CD4-positive, alpha-beta T cell treated with Interleukin-2 at 100 ng/mL for 4 hours (primary cell): ENCODE results near the gene GAB4.
"Not testable (repeated sequence)": the region's sequence is repeated elsewhere in the genome, so short reads cannot be mapped to it uniquely, and the experiment has no call there.

Experiments
- DNase-seq: peaks from one replicate; pipeline ENCODE4 v3.0.0-alpha.2; 2020; ENCODE audit warnings: low spot score

Gene GAB4, protein sequence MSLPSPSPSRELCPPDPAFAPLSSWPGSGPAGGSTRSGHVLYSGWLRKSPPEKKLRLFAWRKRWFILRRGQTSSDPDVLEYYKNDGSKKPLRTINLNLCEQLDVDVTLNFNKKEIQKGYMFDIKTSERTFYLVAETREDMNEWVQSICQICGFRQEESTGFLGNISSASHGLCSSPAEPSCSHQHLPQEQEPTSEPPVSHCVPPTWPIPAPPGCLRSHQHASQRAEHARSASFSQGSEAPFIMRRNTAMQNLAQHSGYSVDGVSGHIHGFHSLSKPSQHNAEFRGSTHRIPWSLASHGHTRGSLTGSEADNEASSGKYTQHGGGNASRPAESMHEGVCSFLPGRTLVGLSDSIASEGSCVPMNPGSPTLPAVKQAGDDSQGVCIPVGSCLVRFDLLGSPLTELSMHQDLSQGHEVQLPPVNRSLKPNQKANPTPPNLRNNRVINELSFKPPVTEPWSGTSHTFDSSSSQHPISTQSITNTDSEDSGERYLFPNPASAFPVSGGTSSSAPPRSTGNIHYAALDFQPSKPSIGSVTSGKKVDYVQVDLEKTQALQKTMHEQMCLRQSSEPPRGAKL

DNA sequence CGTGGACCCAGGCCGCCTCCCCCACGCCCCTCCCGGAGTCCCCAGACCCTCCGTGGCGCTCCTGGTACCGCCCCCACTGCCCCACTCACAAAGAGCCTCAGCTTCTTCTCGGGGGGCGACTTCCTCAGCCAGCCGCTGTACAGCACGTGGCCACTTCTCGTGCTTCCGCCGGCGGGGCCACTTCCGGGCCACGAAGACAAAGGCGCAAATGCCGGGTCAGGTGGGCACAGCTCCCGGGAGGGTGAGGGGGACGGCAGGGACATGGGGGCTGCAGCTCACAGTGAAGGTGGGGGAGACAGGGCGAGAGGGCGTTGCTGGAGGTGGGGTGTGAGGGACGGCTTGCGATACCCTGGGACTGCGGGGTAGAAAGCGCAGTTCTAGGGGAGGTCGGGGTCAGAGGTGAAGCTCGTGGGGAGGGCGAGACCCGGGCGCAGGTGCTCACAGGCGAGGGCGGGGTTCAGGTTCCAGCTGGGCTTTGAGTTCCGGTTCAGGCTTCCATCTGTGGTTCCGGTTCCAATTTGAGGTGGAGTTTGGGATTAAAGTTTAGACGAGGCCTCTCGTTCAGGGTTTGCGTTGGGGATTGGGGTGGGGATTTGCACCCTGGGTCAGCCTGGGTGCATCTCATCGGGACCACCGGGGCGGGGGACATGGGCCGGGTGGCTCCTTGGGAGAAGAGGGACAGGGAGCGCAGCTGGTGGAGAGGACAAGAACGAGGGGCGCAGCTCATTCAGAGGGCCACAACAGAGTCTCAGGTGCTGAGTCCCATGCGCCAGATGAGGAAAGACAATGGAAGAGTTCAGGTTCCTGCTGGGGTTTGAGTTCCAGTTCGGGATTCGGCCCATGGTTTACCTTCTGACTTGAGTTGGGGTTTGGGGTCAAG, at the start of gene GAB4:
TSS of gene GAB4 (minus strand) at position 371 of the 880 bp plus-strand sequence. CDS start at position 263, 108 bp downstream.
- DNase-seq: no peak

DNA sequence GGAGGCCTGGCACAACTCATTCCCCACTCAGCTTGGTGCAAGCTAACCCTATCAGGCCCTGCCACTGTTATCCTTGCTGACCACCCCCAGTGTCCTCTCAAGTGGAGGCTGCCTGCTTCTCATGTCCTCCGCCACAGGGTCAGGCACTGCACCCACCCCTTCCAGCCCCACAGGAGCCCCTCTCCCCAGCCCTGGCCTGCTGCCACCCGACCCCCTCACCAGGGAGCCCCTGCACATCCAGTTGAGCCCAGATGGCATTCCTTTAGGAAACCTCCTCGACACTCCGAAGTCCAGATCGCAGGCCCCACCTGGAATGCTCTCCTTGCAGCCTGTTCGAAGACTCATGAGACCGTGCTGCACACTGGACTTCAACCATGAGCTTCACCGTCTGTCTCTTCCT, 48.8 kb upstream of the GAB4 start:
- DNase-seq: no peak

DNA sequence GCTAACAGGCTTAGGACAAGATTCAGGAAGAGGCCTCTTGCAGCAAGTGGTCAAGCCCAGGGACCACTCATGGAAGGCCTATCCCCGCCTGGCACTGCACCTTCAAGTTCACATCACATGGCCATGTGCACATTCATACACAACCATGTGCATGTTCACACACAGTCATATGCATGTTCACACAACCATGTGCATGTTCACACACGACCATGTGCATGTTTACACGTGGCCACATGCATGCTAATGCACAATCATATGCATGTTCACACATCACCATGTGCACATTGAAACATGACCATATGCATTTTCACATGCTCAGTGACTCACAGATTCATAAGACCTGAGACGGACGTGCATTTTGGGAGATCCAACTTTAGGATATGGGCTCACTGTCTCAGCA, 48.0 kb upstream of the GAB4 start:
- DNase-seq: no peak

DNA sequence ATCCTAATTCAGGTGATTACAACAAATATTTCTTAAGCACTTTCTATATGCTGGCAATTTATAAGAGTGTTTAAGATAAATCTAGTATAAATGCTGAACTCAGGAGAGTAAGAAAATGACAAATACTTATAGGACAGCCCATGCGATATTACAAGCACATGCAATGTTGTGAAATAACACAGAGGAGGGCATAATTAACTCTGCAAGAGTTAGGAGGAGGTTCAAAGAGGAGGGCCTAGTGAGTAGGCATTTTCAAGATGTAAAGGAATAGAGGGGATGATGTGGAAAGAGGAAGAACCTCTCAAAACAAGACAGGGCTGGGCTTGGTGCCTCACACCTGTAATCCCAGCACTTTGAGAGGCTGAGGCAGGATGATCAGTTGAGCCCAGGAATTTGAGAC, 39.6 kb upstream of the GAB4 start:
- no peak for DNase-seq

DNA sequence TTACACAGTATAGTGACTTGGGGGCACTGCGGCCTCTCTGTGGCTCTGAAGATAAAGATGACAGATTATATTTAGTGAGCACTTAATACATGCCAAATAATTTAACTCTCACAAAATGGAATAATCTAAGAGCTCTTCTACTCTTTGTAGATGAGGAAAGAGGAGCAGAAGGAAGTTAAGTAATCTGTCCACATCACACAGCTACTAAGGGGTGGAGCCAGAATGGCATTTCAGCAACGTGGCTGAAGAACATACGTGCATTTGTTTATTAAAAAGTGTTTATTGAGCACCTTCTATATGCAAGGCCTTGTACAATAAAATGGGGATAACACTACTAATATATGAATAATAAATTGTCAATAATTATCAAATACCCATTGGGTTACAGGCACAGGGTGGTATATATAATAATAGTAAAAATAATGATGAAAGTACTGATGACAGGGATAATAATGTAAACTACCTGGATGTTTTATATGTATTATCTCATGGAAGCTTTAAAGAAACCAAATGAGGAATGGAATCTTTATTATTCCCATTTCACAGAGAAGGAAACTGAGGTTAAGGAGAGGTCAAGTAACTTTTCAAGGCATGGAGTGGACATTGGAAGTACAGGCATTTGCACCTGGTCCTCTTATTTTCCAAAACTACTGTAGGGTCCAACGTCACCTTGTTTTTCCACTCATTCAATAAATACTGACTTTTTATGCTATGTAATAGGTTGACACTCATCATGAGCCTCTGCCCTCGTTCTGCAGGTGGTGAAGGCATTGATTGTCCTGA, 38.7 kb upstream of the GAB4 start:
- no peak for DNase-seq

DNA sequence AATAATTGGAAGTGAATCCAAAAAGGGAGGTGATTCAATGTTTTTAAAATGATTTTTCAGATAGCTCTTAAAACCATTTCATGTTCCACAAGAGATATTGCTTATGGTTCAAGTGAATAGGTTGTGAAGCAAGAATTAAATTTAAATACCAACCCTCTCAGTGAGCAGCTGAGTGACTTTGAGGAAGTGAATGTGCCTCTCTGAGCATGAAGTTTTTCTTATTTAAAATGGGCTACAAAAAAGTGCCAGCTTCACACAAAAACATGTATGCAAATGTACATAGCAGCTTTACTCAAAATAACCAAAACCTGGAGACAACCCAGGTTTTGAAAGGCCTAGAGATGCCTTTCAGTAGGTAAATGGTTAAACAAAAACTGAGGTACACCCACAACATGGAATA, 35.5 kb upstream of the GAB4 start:
- DNase-seq: no peak

DNA sequence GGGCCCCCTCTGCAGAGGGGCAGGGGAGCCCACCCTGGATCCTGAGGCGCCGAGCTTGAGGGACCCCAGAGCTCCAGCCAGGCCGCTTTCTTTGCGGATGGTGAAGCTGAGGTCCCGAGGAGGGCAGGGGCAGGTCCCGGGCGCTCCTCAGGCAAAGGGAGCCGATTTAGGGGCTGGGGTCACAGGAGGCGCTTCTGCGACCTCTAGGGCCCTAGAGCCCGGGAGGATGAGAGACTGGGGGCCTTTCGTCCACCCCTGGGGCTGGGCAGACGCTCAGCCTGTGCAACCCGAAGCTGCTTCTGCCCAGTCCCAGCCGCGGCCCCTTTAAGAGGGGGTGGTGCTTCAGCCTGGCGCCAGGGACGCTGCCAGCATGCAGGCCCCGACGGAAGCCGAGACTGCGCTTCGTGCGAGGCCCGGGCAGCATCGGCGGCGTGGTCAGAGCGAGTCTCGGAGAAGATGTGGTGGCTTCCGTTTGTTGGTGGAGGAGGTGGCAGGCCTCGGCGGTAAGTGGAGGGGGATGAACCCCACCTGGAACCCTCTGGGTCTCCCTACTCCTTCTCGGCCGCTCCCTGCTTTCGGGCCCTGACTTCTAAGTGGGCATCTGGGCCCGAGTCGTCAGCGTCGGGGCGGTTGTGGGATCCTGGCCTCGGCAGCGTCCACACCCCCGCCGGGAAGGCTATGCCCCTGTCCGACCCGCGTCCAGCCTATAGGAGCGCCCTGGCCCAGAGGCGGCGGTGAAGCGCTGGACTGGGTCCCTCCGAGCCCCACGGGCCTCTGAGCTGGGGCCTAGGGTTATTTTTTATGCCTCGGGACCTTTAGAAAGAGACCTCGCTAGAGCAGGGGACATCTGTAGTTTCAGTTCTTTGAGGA, 29.1 kb upstream of the GAB4 start:
- DNase-seq: not testable (repeated sequence)

DNA sequence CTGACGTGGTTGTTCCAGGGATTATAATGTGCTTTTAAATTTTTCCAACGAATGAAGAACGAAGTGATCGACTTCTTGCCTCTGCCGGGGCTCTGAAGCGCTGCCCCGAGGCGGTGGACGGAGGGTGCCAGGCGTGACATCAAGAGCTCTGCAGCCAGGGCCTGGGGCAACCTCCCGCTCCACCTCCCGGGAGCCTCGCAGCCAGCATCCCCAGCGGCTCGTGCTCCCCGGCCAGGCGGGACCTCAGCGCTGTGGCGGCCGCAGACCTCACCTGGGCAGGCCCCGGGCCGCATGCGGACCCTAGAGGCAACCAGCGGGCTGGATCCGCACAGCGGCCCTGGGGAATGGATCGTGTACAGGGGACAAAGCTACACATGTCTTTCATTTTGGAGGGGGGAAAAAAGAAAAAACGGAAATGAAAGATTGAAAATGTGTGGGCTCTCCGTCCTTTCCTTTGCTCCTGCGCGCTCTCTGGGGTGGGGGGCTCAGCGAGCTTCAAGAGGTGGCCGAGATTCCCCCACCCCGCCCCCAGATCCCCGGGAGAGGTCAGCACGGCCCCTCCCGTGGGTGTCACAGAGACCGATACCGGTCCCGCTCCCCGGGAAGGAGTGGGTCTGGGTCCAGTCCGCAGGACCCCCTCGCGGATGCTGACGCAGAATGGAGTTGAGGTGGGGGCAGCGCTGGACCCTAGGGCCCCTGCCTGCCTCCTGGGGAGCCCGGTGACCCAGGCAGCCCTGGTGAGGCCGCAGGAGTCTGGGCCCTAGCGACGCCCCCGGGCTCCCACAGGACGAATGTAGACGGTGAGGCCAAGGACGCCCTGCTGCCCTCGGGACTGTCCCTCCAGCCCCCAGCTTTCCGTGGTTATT, 28.2 kb upstream of the GAB4 start:
- not testable (repeated sequence) for DNase-seq

DNA sequence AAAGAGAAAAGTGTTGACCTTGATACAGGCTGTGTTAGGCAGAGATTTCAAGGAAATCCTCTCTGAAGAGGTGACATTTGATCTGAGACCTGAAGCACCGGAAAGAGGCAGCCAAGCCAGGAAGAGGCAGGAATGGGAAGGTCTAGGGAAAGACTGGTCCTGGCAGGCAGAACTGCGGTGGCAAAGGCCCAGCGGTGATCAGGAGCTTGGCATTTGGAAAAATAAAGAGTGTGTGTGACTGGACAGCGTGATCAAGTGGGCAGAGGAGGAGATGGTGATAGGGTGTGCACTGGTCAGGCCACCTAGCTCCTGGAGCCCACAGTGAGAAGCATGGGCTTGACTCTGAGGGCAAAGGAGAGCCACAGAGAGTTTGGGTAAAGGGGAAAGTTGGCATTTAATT, 27.2 kb upstream of the GAB4 start:
- DNase-seq: no peak

DNA sequence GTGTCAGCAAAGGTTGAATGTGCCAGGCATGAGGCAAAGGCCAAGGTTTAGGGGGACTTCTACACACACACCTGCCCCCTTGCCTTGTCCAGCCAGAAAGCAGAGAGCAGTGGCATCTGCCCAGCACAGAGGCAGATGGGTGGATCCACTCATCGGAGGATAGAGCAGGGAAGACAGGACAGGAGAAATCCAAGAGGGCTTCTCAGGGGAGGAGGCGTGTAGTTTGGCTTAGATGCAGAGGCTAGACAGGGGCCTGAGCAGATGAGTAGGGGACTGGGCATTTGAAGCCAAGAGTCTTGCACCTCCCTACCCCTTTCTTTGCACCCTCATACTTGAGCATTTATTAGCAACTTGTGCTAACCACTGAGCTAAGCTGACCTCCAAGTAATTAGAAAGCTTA, 26.5 kb upstream of the GAB4 start:
- DNase-seq: not testable (repeated sequence)

DNA sequence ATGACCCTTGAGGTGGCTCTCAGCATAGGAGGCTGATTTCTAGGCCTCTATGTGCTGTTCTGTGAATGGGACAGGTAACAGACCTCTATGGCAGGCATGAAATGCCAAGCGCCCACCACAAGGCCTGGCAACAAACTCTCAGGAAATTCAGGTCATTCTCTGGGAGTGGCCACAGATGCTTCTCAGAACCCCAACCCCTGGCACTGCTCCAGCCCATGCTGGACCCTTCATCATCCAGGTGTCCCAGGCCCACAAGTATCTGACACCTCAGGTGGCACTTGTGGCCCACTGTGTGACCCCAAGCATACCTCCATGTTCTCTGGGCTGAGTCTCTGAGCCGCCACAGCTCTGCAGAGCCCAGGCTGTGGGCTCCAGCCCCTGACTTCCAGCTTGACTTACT, 24.3 kb upstream of the GAB4 start:
- not testable (repeated sequence) for DNase-seq

DNA sequence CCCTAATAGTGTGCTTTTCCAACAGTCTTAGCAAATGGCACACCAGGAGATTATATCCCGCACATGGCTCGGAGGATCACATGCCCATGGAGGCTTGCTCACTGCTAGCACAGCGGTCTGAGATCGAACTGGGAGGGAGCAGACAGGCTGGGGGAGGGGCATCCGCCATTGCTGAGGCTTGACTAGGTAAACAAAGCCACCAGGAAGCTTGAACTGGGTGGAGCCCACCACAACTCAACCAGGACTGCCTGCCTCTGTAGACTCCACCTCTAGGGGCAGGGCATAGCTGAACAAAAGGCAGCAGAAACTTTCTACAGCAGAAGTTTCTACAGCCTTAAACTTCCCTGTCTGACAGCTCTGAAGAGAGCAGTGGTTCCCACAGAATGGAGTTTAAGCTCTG, 16.4 kb upstream of the GAB4 start:
- DNase-seq: not testable (repeated sequence)

DNA sequence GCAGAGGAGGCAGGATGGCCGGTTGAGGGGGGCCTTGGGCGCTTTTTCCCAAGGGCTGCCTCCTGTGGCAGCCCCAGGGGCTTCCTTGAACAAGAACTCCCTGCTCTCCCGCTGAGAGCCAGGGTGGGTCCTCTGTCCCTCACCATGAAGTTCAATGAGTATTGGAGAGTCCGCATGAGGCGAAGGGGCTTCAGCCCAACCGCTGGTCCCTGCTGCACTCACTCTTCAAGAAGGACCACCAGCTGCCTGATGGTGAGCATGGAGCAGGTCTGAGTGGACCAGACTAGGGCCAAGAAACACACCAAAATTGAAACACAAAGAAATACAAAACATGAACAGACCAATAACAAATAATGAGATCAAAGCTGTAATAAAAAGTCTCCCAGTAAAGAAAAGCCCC, 7.5 kb upstream of the GAB4 start:
- DNase-seq: not testable (repeated sequence)

DNA sequence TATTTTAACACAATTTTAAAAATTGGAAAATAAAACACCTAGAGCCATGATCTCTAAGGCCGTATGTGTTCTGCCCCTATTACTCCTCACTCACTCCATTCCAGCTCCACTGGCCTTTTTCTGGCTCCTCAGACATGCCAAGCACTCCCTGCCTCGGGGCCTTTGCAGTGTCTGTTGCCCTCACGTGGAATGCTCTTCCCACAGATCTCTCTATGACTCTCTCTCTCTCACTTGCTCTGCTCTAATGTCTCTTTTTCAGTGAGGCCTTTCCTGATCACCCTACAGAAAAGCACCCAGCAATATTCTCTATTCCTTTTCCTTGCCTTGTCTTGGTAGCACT, 6.0 kb upstream of the GAB4 start:
- not testable (repeated sequence) for DNase-seq

DNA sequence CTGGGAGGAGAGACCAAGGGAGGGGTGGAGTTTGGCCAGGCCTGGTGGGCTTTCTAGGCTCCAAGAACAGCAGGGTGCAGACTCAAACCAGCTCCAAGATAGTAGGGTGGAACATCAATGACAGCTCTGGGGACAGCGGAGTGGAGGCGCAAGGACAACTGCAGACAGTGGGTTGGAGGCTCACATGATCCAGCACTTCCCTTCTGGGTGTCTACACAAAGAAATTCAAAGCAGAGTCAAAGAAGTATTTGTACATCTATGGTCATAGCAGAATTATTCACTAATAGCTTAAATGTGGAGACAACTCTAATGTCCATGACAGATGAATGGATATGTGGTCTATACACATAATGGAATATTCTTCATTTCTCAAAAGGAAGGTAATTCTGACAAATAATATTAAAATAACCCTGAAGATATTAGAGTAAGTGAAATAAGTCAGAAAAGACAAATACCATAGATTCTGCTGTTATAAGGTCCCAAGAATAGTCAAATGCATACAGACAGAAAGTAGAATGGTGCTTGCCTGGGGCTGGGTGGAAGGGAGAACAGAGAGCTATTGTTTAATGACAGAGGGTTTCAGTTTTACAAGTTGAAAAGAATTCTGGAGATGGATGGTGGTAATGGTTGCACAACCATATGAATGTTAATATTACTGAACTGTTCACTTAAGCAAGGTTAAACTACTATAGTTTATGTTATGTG, 5.5 kb upstream of the GAB4 start:
- DNase-seq: no peak

DNA sequence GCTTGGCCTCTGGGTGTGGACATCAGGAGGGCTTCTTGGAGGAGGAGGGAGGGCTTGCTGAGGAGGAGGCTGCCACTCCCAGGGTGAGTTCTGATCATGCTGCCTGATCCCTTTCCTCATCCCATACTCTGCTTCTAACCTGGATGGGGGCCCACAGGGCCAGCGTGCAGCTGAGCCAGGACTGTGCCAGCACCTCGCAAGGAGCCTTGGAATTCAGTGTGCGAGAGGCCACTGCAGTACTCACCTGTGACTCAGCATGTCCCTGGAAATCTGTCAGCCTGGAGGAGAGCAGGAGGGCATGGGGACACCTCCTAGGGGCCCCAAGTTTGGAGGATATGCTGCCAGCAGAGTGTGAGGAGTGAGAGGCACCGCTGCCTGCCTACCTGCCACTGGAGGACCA, 4.2 kb upstream of the GAB4 start:
- no peak for DNase-seq

DNA sequence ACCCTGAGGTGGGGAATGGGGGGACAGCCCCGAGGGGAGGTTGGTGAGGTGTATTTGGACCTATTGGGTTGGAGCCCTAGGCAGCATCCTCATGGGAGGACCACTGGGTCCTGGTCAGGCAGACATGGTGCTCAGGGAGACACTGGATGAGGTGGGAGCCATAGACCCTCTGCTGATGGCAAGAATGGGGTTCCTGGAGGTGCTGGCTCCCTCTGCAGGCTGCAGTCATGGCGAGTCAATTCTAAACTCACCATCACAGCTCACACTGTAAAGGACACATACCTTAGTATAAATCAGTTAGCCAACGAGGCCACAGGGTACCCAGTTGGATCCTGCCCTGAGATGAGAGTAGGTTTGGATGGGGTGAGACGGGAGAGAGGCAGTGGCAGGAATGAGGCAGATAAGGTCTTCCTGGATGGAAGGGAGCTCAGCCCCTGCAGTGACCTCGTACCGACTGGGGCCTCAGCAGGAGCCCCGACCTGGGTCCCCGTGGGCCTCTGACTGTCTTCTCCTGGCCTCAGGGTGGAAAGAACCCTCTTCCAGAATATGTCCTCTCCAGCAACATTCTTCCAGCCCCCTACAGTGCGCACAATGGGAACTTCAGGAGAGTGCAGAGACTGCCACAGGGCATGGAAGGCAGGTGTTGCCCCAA, 1.7 kb upstream of the GAB4 start:
- no peak for DNase-seq

DNA sequence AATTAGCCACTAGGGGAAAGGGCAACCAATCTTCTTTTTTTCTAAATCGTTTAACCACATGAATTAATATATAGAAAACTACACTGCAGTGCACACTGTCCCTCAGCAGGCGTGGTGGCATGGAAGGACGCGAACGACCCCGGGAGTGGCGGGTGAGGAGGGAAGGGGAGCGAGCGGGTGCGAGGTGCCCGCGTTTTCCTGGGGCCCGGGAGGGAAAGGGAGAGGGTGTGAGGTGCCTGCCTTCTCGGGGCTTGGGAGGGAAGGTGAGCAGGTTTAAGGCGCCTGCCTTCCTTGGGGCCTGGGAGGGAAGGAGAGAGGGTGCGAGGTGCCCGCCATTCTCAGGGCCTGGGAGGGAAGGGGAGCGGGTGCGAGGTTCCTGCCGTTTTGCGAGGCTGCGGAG, 765 bp downstream of the GAB4 start:
- no peak for DNase-seq

DNA sequence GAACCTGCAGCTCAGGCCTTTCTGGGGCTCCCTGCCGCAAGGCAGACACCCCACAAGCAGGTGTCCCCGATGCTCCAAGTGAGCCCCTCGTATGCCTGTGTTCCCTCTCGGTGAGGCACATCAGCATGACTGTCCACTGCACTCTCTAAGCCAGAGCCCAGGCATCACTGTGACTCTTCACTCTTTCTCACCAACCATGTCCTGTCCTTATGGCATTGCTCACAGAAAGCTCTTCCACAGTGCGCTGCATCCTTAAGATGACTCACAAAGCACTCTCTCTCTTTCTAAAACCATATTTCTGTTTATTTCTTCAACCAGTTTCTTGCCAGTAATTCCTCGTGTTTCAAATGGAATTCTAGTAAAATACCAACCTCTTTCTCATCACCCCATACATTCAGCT, 18.1 kb downstream of the GAB4 start:
- no peak for DNase-seq
